Measurements from ENCODE around the gene TRPT1.

DNA sequence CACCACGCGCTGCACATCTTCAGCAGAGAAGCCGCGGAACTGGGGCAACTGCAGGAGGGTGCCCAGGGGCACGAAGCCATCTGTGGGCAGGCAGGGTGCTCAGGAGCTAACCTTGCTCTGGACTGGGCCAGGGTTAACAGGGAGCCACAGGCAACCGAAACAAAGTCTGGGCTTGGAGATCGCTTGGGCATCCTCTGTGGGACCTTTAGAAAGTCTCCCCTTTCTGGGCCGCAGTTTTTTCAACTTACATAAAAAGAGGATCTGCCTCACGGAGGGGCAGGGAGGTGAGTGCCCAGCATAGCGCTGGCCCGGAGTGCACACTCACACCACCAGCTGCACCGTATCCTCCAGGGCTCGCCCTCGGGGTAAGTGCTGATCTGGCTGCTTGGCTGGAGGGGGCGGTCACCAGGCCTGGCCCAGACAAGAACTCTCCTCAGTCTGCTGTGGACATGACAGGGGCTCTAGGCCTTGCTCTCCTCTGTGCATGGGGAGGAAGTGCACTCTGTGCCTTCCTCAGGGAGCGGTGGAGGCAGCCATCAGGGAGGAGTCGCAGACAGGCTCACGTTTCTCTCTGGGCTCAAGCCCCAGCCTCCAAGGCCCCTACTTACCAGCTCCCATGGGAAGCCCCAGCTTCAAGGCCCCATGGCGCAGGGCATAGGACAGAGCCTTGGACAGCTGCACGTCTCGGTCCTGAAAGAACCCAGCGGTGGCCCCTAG lies 937 bp downstream of the TRPT1 start:
- TF ChIP-seq, protein P1, sequence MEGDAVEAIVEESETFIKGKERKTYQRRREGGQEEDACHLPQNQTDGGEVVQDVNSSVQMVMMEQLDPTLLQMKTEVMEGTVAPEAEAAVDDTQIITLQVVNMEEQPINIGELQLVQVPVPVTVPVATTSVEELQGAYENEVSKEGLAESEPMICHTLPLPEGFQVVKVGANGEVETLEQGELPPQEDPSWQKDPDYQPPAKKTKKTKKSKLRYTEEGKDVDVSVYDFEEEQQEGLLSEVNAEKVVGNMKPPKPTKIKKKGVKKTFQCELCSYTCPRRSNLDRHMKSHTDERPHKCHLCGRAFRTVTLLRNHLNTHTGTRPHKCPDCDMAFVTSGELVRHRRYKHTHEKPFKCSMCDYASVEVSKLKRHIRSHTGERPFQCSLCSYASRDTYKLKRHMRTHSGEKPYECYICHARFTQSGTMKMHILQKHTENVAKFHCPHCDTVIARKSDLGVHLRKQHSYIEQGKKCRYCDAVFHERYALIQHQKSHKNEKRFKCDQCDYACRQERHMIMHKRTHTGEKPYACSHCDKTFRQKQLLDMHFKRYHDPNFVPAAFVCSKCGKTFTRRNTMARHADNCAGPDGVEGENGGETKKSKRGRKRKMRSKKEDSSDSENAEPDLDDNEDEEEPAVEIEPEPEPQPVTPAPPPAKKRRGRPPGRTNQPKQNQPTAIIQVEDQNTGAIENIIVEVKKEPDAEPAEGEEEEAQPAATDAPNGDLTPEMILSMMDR (IDR thresholded peaks at IDR 0.05; ENCODE audit: insufficient read depth, low read depth, low read length) = no peak
- TF ChIP-seq EZH2 (IDR thresholded peaks at IDR 0.05; ENCODE audit: insufficient read depth, low read length) = no peak
